Smooth muscle cell (in vitro differentiated cells): Measurements from ENCODE around the gene TMEM94. TPM values are rescaled to one million over a fixed set of nuclear protein-coding genes. Genes with fewer than 3 reads are reported as not detected.

Experiments used
- DNase-seq: peaks from one replicate; lab custom pipeline; 2025; ENCODE audit not compliant: unreplicated experiment; lab: John Stamatoyannopoulos, UW
- H2AFZ ChIP-seq: fragments of 200-600 bp; sonication (generic); 2 replicates; pipeline ENCODE4 v1.6.0; 2016; ENCODE audit warnings: antibody characterized with exemption, low read depth, mild to moderate bottlenecking
- H3F3A ChIP-seq: fragments of 200-600 bp; sonication (generic); 2 replicates; pipeline ENCODE4 v1.6.0; 2017; ENCODE audit warnings: antibody characterized with exemption, low read depth
- H3K27ac ChIP-seq: fragments of 200-600 bp; sonication (generic); 2 replicates; pipeline ENCODE4 v1.5.1; 2016; ENCODE audit warnings: low read depth, mild to moderate bottlenecking
- H3K27me3 ChIP-seq: fragments of 200-600 bp; sonication (generic); 2 replicates; pipeline ENCODE4 v1.6.1; 2016; ENCODE audit warnings: low read depth, mild to moderate bottlenecking
- H3K36me3 ChIP-seq: fragments of 200-600 bp; sonication (generic); 2 replicates; pipeline ENCODE4 v1.5.1; 2016; ENCODE audit warnings: low read depth
- H3K4me1 ChIP-seq: fragments of 200-600 bp; sonication (generic); 2 replicates; pipeline ENCODE4 v1.5.1; 2016; ENCODE audit warnings: low read depth
- H3K4me2 ChIP-seq: fragments of 200-600 bp; sonication (generic); 2 replicates; pipeline ENCODE4 v1.6.0; 2016; ENCODE audit warnings: mild to moderate bottlenecking
- H3K4me3 ChIP-seq: fragments of 200-600 bp; sonication (generic); 2 replicates; pipeline ENCODE4 v1.5.1; 2016; ENCODE audit warnings: mild to moderate bottlenecking
- H3K79me2 ChIP-seq: fragments of 200-600 bp; sonication (generic); 2 replicates; pipeline ENCODE4 v1.6.0; 2016; ENCODE audit warnings: low read depth, mild to moderate bottlenecking
- H3K9ac ChIP-seq: fragments of 200-600 bp; sonication (generic); 2 replicates; pipeline ENCODE4 v1.6.0; 2016; ENCODE audit warnings: low read depth
- H3K9me3 ChIP-seq: fragments of 200-600 bp; sonication (generic); replicated peaks from 2 replicates; pipeline ENCODE4 v1.5.1; 2016; ENCODE audit warnings: low read depth
- H4K20me1 ChIP-seq: fragments of 200-600 bp; sonication (generic); 2 replicates; pipeline ENCODE4 v1.6.0; 2016; ENCODE audit warnings: low read depth
- WGBS: methylation state at CpG from one replicate; pipeline ENCODE4 v1.1.7; 2016; ENCODE audit warnings: low lambda C conversion rate; 5-methylcytosine and 5-hydroxymethylcytosine counted together
- polyA plus RNA-seq: library from polyadenylated mRNA; unstranded; fragments of >200 nt; fragmentation: Nextera tagmentation; extraction: Ambion mirVana; gene quantifications from 2 replicates; pipeline ENCODE4 v1.2.1, GENCODE V29; 2016
- total RNA-seq: library from RNA; depleted of rRNA; stranded (reverse); fragments of >200 nt; gene quantifications from 2 replicates; pipeline ENCODE4 v1.2.3, GENCODE V29; 2014
- TF ChIP-seq, protein P1 (sequence below): fragments of 200-600 bp; sonication (generic); IDR thresholded peaks from 2 replicates; pipeline ENCODE4 v1.5.1; 2017; ENCODE audit warnings: borderline replicate concordance, mild to moderate bottlenecking, antibody characterized with exemption; ENCODE audit not compliant: insufficient read depth, poor library complexity, severe bottlenecking

TMEM94 gene
- total and polyA plus RNA-seq, 2 experiments from 2014 or later, result 26.3 to 35.9 TPM

DNA sequence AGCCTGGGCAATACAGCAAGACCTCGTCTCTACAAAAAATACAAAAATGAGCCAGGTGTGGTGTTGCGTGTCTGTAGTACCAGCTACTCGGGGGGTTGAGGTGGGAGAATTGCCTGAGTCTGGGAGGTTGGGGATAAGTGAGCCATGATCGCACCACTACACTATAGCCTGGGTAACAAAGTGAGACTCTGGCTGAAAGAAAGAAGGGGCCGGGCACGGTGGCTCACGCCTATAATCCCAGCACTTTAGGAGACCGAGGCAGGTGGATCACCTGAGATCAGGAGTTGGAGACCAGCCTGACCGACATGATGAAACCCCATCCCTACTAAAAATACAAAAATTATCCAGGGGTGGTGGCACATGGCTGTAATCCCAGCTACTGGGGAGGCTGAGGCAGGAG is 40.4 kb upstream of the TMEM94 start:
- no peak overlapping the region for H2AFZ ChIP-seq
- TF ChIP-seq, protein P1, sequence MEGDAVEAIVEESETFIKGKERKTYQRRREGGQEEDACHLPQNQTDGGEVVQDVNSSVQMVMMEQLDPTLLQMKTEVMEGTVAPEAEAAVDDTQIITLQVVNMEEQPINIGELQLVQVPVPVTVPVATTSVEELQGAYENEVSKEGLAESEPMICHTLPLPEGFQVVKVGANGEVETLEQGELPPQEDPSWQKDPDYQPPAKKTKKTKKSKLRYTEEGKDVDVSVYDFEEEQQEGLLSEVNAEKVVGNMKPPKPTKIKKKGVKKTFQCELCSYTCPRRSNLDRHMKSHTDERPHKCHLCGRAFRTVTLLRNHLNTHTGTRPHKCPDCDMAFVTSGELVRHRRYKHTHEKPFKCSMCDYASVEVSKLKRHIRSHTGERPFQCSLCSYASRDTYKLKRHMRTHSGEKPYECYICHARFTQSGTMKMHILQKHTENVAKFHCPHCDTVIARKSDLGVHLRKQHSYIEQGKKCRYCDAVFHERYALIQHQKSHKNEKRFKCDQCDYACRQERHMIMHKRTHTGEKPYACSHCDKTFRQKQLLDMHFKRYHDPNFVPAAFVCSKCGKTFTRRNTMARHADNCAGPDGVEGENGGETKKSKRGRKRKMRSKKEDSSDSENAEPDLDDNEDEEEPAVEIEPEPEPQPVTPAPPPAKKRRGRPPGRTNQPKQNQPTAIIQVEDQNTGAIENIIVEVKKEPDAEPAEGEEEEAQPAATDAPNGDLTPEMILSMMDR, result no peak
- H3K9ac ChIP-seq, result no peak overlapping the region
- H3K4me3 ChIP-seq, result no peak overlapping the region
- H3K27ac ChIP-seq, result no peak overlapping the region
- H3K36me3 ChIP-seq, result no peaks in the 10 kb centered on the region
- H3K9me3 ChIP-seq, result no peaks in the 10 kb centered on the region
- H3K4me1 ChIP-seq, result no peaks in the 10 kb centered on the region
- no peaks in the 10 kb centered on the region for H3F3A ChIP-seq
- WGBS, result 94% methylated on average over 9 of the region's 9 CpGs
- H4K20me1 ChIP-seq, result no peaks in the 10 kb centered on the region
- H3K79me2 ChIP-seq, result no peaks in the 10 kb centered on the region
- H3K4me2 ChIP-seq, result no peak overlapping the region
- H3K27me3 ChIP-seq, result peaks cover 3% of the 10 kb centered on the region
- no peak for DNase-seq

- Histone ChIP-seq H3K27me3 (peaks cover 3% of the 10 kb centered on the region), H3K4me3 (no peak overlapping the region), H3K4me1 (no peaks in the 10 kb centered on the region), H3K36me3 (no peaks in the 10 kb centered on the region), H4K20me1 (no peaks in the 10 kb centered on the region), H3K27ac (no peak overlapping the region), H2AFZ (no peak overlapping the region), H3K9ac (no peak overlapping the region), H3K79me2 (no peaks in the 10 kb centered on the region), H3K9me3 (no peaks in the 10 kb centered on the region), H3K4me2 (no peak overlapping the region), H3F3A (no peaks in the 10 kb centered on the region)
- DNase-seq, result no peak
- WGBS, result 75% methylated on average over 9 of the region's 9 CpGs
- TF ChIP-seq, protein P1, result no peak
Measured at GRCh38 chr17:75417054-75417580, 39.3 kb upstream of the TMEM94 start.

GRCh38 chr17:75418531-75418930 is 37.9 kb upstream of the TMEM94 start:
- H3K4me1 ChIP-seq, result no peaks in the 10 kb centered on the region
- TF ChIP-seq, protein P1, result no peak
- H4K20me1 ChIP-seq, result no peaks in the 10 kb centered on the region
- H2AFZ ChIP-seq, result no peak overlapping the region
- DNase-seq, result no peak
- no peaks in the 10 kb centered on the region for H3K79me2 ChIP-seq
- H3K9me3 ChIP-seq, result no peaks in the 10 kb centered on the region
- WGBS, result 81% methylated on average over 5 of the region's 5 CpGs
- no peak overlapping the region for H3K4me2 ChIP-seq
- peaks cover 3% of the 10 kb centered on the region for H3K27me3 ChIP-seq
- no peaks in the 10 kb centered on the region for H3F3A ChIP-seq
- no peak overlapping the region for H3K9ac ChIP-seq
- H3K36me3 ChIP-seq, result no peaks in the 10 kb centered on the region
- H3K4me3 ChIP-seq, result no peak overlapping the region
- H3K27ac ChIP-seq, result no peak overlapping the region
